Breast epithelium (tissue), 4 donors: Measurements from ENCODE around the gene BRCA1. TPM values are rescaled to one million over a fixed set of nuclear protein-coding genes. Genes with fewer than 3 reads are reported as not detected.

ENCODE experiments used
- DNase-seq, 2 donors: peaks; one replicate each; pipeline ENCODE4 v3.0.0-alpha.2; 2019; ENCODE audit warnings: low spot score in 2 of 2
- H3K27ac ChIP-seq, 2 donors: fragments of 200-600 bp; sonication (generic) in 1 of 2; one replicate each; pipeline ENCODE4 v1.5.1; 2016 to 2019; ENCODE audit warnings: mild to moderate bottlenecking in 1 of 2
- H3K27me3 ChIP-seq, 2 donors: fragments of 200-600 bp; sonication (generic) in 1 of 2; one replicate each; pipeline versions ENCODE4 v1.5.1 to v1.6.0; 2017 to 2019; ENCODE audit warnings: control low read depth in 1 of 2, mild to moderate bottlenecking in 1 of 2
- H3K36me3 ChIP-seq: fragments of 200-600 bp; one replicate; pipeline ENCODE4 v1.5.1; 2019
- H3K4me1 ChIP-seq, 2 donors: fragments of 200-600 bp; sonication (generic); one replicate each; pipeline ENCODE4 v1.5.1; 2016 to 2019; ENCODE audit warnings: control low read depth in 1 of 2
- H3K4me3 ChIP-seq, 3 donors: fragments of 200-600 bp; sonication (generic); 1 replicate in 2 of 3; 2 replicates in 1 of 3; pipeline ENCODE4 v1.5.1; 2016 to 2019; ENCODE audit warnings: mild to moderate bottlenecking in 3 of 3, moderate library complexity in 2 of 3
- H3K9me3 ChIP-seq, 2 donors: fragments of 200-600 bp; sonication (generic) in 1 of 2; one replicate each; pipeline ENCODE4 v1.5.1; 2016 to 2019; ENCODE audit warnings: control low read depth in 1 of 2
- CTCF ChIP-seq, 3 donors: fragments of 450-650 bp; IDR thresholded peaks; one replicate each; pipeline ENCODE4 v1.5.1; 2016 to 2017; ENCODE audit warnings: antibody characterized with exemption in 3 of 3, mild to moderate bottlenecking in 3 of 3, moderate library complexity in 3 of 3
- POLR2A ChIP-seq: fragments of 450-650 bp; IDR thresholded peaks from one replicate; pipeline ENCODE4 v1.6.1; 2016; ENCODE audit warnings: antibody characterized with exemption, mild to moderate bottlenecking, moderate library complexity
- POLR2AphosphoS5 ChIP-seq, 3 donors: sonication (generic); formaldehyde crosslinking; IDR thresholded peaks; one replicate each; pipeline ENCODE4 v1.6.1; 2017; ENCODE audit warnings: antibody characterized with exemption in 3 of 3
- intact Hi-C: fragments of 100-400 bp; cut with DNase I; formaldehyde crosslinking; loops from one replicate; pipeline ENCODE4 v1.15.1; 2023; ENCODE audit warnings: low total_unique reads
- total RNA-seq, 3 donors: library from RNA; depleted of rRNA; stranded (reverse); fragments of >200 nt; gene quantifications; one replicate each; pipeline ENCODE4 v1.1.0, GENCODE V29; 2016

Gene BRCA1
- total RNA-seq, 3 donors from 2014 or later = 5.2 to 8.9 (median 7.4) TPM

GRCh38 chr17:43014020-43014648, 111.0 kb downstream of the BRCA1 start:
- peak overlapping the region; percentile 12 to 86 for H3K27ac ChIP-seq
- H3K4me3 ChIP-seq = no peak overlapping the region
- no peaks in the 10 kb centered on the region for H3K4me1 ChIP-seq
- DNase-seq = no peak
- intact Hi-C loops = loop anchor here (10.0 kb wide), 1 partner anchor 331 kb away; no protein-coding TSS in a partner anchor
- no peaks in the 10 kb centered on the region for H3K27me3 ChIP-seq
- no peak for TF ChIP-seq CTCF (IDR thresholded peaks at IDR 0.05)
- no peak for TF ChIP-seq POLR2A
- no peak for TF ChIP-seq POLR2AphosphoS5 (IDR thresholded peaks at IDR 0.05)
- H3K36me3 ChIP-seq = peaks cover 5% of the 10 kb centered on the region
- no peaks in the 10 kb centered on the region for H3K9me3 ChIP-seq

GRCh38 chr17:43013296-43013695, 111.9 kb downstream of the BRCA1 start:
- Histone ChIP-seq H3K27me3 (no peaks in the 10 kb centered on the region), H3K27ac (peak overlapping the region in 1 of 2 donors; percentile 86), H3K36me3 (peaks cover 5% of the 10 kb centered on the region), H3K9me3 (no peaks in the 10 kb centered on the region), H3K4me1 (no peaks in the 10 kb centered on the region), H3K4me3 (no peak overlapping the region)
- intact Hi-C loops = loop anchor here (10.0 kb wide), 1 partner anchor 332 kb away; no protein-coding TSS in a partner anchor
- no peak for DNase-seq
- TF ChIP-seq POLR2AphosphoS5 (IDR thresholded peaks at IDR 0.05) = no peak
- no peak for TF ChIP-seq CTCF (IDR thresholded peaks at IDR 0.05)
- TF ChIP-seq POLR2A = no peak

GRCh38 chr17:43011728-43012472, 113.3 kb downstream of the BRCA1 start:
- H3K27me3 ChIP-seq = no peaks in the 10 kb centered on the region
- TF ChIP-seq POLR2A = no peak
- no peak for TF ChIP-seq POLR2AphosphoS5 (IDR thresholded peaks at IDR 0.05)
- TF ChIP-seq CTCF (IDR thresholded peaks at IDR 0.05) = no peak
- H3K9me3 ChIP-seq = no peaks in the 10 kb centered on the region
- peaks cover 5% of the 10 kb centered on the region for H3K36me3 ChIP-seq
- intact Hi-C loops = loop anchor here (10.0 kb wide), 1 partner anchor 333 kb away; no protein-coding TSS in a partner anchor
- DNase-seq = no peak
- H3K4me1 ChIP-seq = no peaks in the 10 kb centered on the region
- no peak overlapping the region for H3K4me3 ChIP-seq
- H3K27ac ChIP-seq = peak overlapping the region; percentile 56 to 86

GRCh38 chr17:43010667-43011308, 114.4 kb downstream of the BRCA1 start:
- Histone ChIP-seq H3K27me3 (no peaks in the 10 kb centered on the region), H3K27ac (peak overlapping the region; percentile 56 to 72)
- intact Hi-C loops = loop anchor here (10.0 kb wide), 1 partner anchor 334 kb away; no protein-coding TSS in a partner anchor

More at GRCh38 chr17:43010667-43011308, 114.4 kb downstream of the BRCA1 start:
- no peak for TF ChIP-seq CTCF (IDR thresholded peaks at IDR 0.05)
- no peak for TF ChIP-seq POLR2AphosphoS5 (IDR thresholded peaks at IDR 0.05)
- TF ChIP-seq POLR2A = no peak
- Histone ChIP-seq H3K36me3 (peaks cover 5% of the 10 kb centered on the region), H3K4me1 (no peaks in the 10 kb centered on the region), H3K9me3 (no peaks in the 10 kb centered on the region), H3K4me3 (peak overlapping the region in 1 of 3 donors; percentile 37)
- DNase-seq = no peak
